GM12878 (cell line): ENCODE measurements around the gene SYNGR2. TPM values are rescaled to one million over a fixed set of nuclear protein-coding genes. Genes with fewer than 3 reads are reported as not detected.

Experiments used
- BACH1 ChIP-seq: fragments of 450-650 bp; IDR thresholded peaks from 2 replicates; pipeline ENCODE4 v1.6.1; 2017; ENCODE audit warnings: mild to moderate bottlenecking, borderline replicate concordance
- CHD2 ChIP-seq: IDR thresholded peaks from 2 replicates; pipeline ENCODE4 v1.6.1; 2011; ENCODE audit warnings: low read depth, low read length, improper control_type of control experiment, borderline replicate concordance
- E4F1 ChIP-seq: fragments of 450-650 bp; IDR thresholded peaks from 2 replicates; pipeline ENCODE4 v1.6.1; 2018; ENCODE audit warnings: borderline replicate concordance, mild to moderate bottlenecking; ENCODE audit not compliant: partially characterized antibody
- ELK1 ChIP-seq: IDR thresholded peaks from 2 replicates; pipeline ENCODE4 v1.6.1; 2012; ENCODE audit warnings: low read depth, low read length, improper control_type of control experiment
- ETV6 ChIP-seq, 2 experiments: fragments of 450-650 bp in 1 of 2; IDR thresholded peaks in 1 of 2; conservative IDR thresholded peaks in 1 of 2; 2 replicates each; pipeline ENCODE4 v1.6.1; 2014; ENCODE audit warnings: antibody characterized with exemption in 1 of 2, borderline replicate concordance in 1 of 2, low read depth in 1 of 2, mild to moderate bottlenecking in 1 of 2, moderate library complexity in 1 of 2
- HSF1 ChIP-seq: fragments of 150-350 bp; IDR thresholded peaks from 2 replicates; pipeline ENCODE4 v1.6.1; 2014; ENCODE audit warnings: mild to moderate bottlenecking, low read depth, low read length
- IKZF2 ChIP-seq, 2 experiments: fragments of 450-650 bp; IDR thresholded peaks; 2 replicates each; pipeline ENCODE4 v1.6.1; 2017; ENCODE audit warnings: mild to moderate bottlenecking in 2 of 2, moderate library complexity in 2 of 2
- NR2C2 ChIP-seq: IDR thresholded peaks from 2 replicates; pipeline ENCODE4 v1.6.1; 2011; ENCODE audit warnings: borderline replicate concordance, low read depth; ENCODE audit not compliant: control insufficient read depth, insufficient read length
- POLR2A ChIP-seq: IDR thresholded peaks from 2 replicates; pipeline ENCODE4 v1.6.1; 2011; ENCODE audit warnings: low read depth, mild to moderate bottlenecking, low read length
- RFX5 ChIP-seq: IDR thresholded peaks from 2 replicates; pipeline ENCODE4 v1.6.1; 2011; ENCODE audit warnings: low read depth, low read length, improper control_type of control experiment
- USF2 ChIP-seq: IDR thresholded peaks from 2 replicates; pipeline ENCODE4 v1.6.1; 2011; ENCODE audit warnings: low read depth, low read length, improper control_type of control experiment, borderline replicate concordance
- ZBTB11 ChIP-seq: fragments of 450-650 bp; formaldehyde crosslinking; IDR thresholded peaks from 2 replicates; pipeline ENCODE4 v1.5.0; 2022; ENCODE audit warnings: mild to moderate bottlenecking, missing genetic modification characterization
- ZNF592 ChIP-seq: fragments of 450-650 bp; IDR thresholded peaks from 2 replicates; pipeline ENCODE4 v1.6.1; 2017; ENCODE audit warnings: mild to moderate bottlenecking, moderate library complexity
- polyA plus RNA-seq, 11 experiments: library from polyadenylated mRNA; depleted of rRNA in 4 of 11; unstranded in 6 of 11; stranded (reverse) in 5 of 11; fragments of >200 nt; fragmentation: Nextera tagmentation in 4 of 11; fragmentation: Illumina TruSeq in 1 of 11; extraction: Ambion mirVana in 4 of 11; extraction: Trizol in 1 of 11; gene quantifications; 1 replicate in 1 of 11; 2 replicates in 10 of 11; pipeline versions ENCODE4 v1.2.1 to v1.2.3, GENCODE V29; 2011 to 2016; ENCODE audit warnings: inconsistent platforms in 2 of 11, missing spikeins in 2 of 11, low read depth in 1 of 11
- total RNA-seq, 4 experiments: library from RNA; depleted of rRNA in 3 of 4; stranded (reverse); fragments of >200 nt in 3 of 4; fragmentation: Illumina TruSeq in 1 of 4; extraction: Trizol in 1 of 4; gene quantifications; 2 replicates each; pipeline versions ENCODE4 v1.2.1 to v1.2.3, GENCODE V29; 2013 to 2021

The SYNGR2 gene
- total and polyA plus RNA-seq, 10 of the 15 experiments (the other 5 are each of a cell fraction or from before 2014, with no cell fraction given): 4.4 to 529 (median 261) TPM

- TF ChIP-seq ELK1: 0 out of 2 replicates have a peak, but pooled peaks have one; percentile 52
- no peak for TF ChIP-seq USF2
- TF ChIP-seq ZNF592: peak; percentile 19; the same call in 1 of the 2 replicates
- peak; percentile 85 for TF ChIP-seq CHD2
- no peak for TF ChIP-seq ZBTB11 (CRISPR knock-in tag)
- TF ChIP-seq E4F1: peak; percentile 86
- TF ChIP-seq IKZF2 (IDR thresholded peaks at IDR 0.05): peak; percentile 18 to 71; a peak in 2 of 4 replicates
- TF ChIP-seq RFX5: 0 out of 2 replicates have a peak, but pooled peaks have one; percentile 19
- TF ChIP-seq HSF1: no peak
- TF ChIP-seq NR2C2: no peak
- TF ChIP-seq ETV6 (conservative IDR thresholded peaks at IDR 0.05 in 1 of 2, IDR thresholded peaks at IDR 0.05 in 1 of 2; ENCODE audit: borderline replicate concordance in 1 of 2, low read depth in 1 of 2): peak in 1 of 2 experiments; percentile 43; a peak in 1 of 4 replicates
- peak; percentile 76 for TF ChIP-seq POLR2A
- TF ChIP-seq BACH1: no peak
Observed at GRCh38 chr17:78154903-78155811, 13.2 kb upstream of the SYNGR2 start (continued).
